SK-N-MC (cell line): Measurements from ENCODE around the gene MRGPRF.
"Not testable (repeated sequence)": the region's sequence is repeated elsewhere in the genome, so short reads cannot be mapped to it uniquely, and the experiment has no call there.

ENCODE experiments used
- EZH2 ChIP-seq: fragments of 200-600 bp; sonication (generic); IDR thresholded peaks from one replicate; pipeline ENCODE4 v1.6.1; 2017; ENCODE audit warnings: antibody characterized with exemption
- POLR2AphosphoS5 ChIP-seq: IDR thresholded peaks from 2 replicates; pipeline ENCODE4 v1.6.1; 2012; ENCODE audit warnings: mild to moderate bottlenecking, low read depth, low read length, borderline replicate concordance

DNA sequence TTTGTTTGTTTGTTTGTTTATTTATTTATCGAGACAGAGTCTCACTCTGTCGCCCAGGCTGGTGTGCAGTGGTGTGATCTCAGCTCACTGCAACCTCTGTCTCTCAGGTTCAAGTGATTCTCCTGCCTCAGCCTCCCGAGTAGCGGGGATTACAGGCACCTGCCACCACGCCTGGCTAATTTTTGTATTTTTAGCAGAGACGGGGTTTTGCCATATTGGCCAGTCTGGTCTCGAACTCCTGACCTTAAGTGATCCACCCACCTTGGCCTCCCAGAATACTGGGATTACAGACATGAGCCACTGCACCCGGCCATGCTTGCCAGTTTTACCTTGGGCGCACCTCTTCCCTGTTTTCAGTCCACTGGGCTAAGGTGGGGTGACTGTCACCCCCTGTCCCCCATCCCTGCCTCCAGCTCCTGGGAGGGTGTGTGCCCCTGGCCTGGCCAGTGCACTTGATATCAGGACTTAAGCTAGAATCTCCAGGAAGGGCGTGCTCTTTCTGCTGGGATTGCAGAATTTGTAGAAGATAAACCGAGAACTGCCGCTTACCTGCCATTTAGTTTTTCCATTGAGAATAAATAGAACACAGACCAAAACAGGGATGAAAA is 13.2 kb downstream of the MRGPRF start:
- not testable (repeated sequence) for TF ChIP-seq POLR2AphosphoS5, EZH2
